ENCODE results near the gene SEC14L2.

Gene SEC14L2

GRCh38 chr22:30423301-30423958 lies 26.6 kb downstream of the SEC14L2 start:
- FAIRE-seq (peak; percentile 56), DNase-seq (ENCODE audit: insufficient read length, low spot score) (no peak)
- TF ChIP-seq POU2F2 (IDR thresholded peaks at IDR 0.05; ENCODE audit: low read depth, low read length) (0 out of 2 replicates have a peak, but pooled peaks have one; percentile 20), PAX5 (IDR thresholded peaks at IDR 0.05; ENCODE audit: insufficient read depth, low read length, severe bottlenecking) (no peak), TAF1 (IDR thresholded peaks at IDR 0.05; ENCODE audit: low read depth, low read length) (no peak; the same call in 1 of the 2 replicates), POLR2A (IDR thresholded peaks at IDR 0.05; ENCODE audit: low read depth, low read length) (peak; percentile 87), SPI1 (IDR thresholded peaks at IDR 0.05; ENCODE audit: low read depth, low read length) (no peak), POLR2AphosphoS5 (IDR thresholded peaks at IDR 0.05; ENCODE audit: low read depth, low read length) (peak; percentile 72; the same call in 1 of the 2 replicates)

- FAIRE-seq (peak; percentile 98), DNase-seq (ENCODE audit: insufficient read length, low spot score) (peak; percentile 91)
- TF ChIP-seq PAX5 (IDR thresholded peaks at IDR 0.05; ENCODE audit: insufficient read depth, low read length, severe bottlenecking), result peak; percentile 29
- TF ChIP-seq TAF1 (IDR thresholded peaks at IDR 0.05; ENCODE audit: low read depth, low read length), result peak; percentile 77
- peak; percentile 57; the same call in 1 of the 2 replicates for TF ChIP-seq POLR2AphosphoS5 (IDR thresholded peaks at IDR 0.05; ENCODE audit: low read depth, low read length)
- TF ChIP-seq SPI1 (IDR thresholded peaks at IDR 0.05; ENCODE audit: low read depth, low read length), result 0 out of 2 replicates have a peak, but pooled peaks have one; percentile 15
- TF ChIP-seq POU2F2 (IDR thresholded peaks at IDR 0.05; ENCODE audit: low read depth, low read length), result 0 out of 2 replicates have a peak, but pooled peaks have one; percentile 8
- TF ChIP-seq POLR2A (IDR thresholded peaks at IDR 0.05; ENCODE audit: low read depth, low read length), result peak; percentile 46; the same call in 1 of the 2 replicates
Observed at GRCh38 chr22:30423959-30424533, 27.2 kb downstream of the SEC14L2 start.

- TF ChIP-seq POLR2A (IDR thresholded peaks at IDR 0.05; ENCODE audit: low read depth, low read length) (no peak), POLR2AphosphoS5 (IDR thresholded peaks at IDR 0.05; ENCODE audit: low read depth, low read length) (no peak)
- FAIRE-seq, result peak; percentile 58
- DNase-seq (ENCODE audit: insufficient read length, low spot score), result no peak
Observed at GRCh38 chr22:30424534-30425326, 27.9 kb downstream of the SEC14L2 start.

- FAIRE-seq, result no peak
- DNase-seq (ENCODE audit: insufficient read length, low spot score), result no peak
- no peak for TF ChIP-seq POU2F2 (IDR thresholded peaks at IDR 0.05; ENCODE audit: low read depth, low read length)
- TF ChIP-seq POLR2A (IDR thresholded peaks at IDR 0.05; ENCODE audit: low read depth, low read length), result no peak
- no peak for TF ChIP-seq TAF1 (IDR thresholded peaks at IDR 0.05; ENCODE audit: low read depth, low read length)
Observed at GRCh38 chr22:30425327-30425615, 28.5 kb downstream of the SEC14L2 start.

GRCh38 chr22:30425616-30426387 lies 29.0 kb downstream of the SEC14L2 start, which contains the start of gene MTFP1:
Gene MTFP1, plus strand, starts transcription at chr22:30425768. Its CDS starts 112 bp downstream, at chr22:30425880.
- DNase-seq (ENCODE audit: insufficient read length, low spot score) (peak; percentile 56), FAIRE-seq (no peak)
- TF ChIP-seq POLR2AphosphoS5 (IDR thresholded peaks at IDR 0.05; ENCODE audit: low read depth, low read length) (no peak), POU2F2 (IDR thresholded peaks at IDR 0.05; ENCODE audit: low read depth, low read length) (0 out of 2 replicates have a peak, but pooled peaks have one; percentile 17), TAF1 (IDR thresholded peaks at IDR 0.05; ENCODE audit: low read depth, low read length) (0 out of 2 replicates have a peak, but pooled peaks have one; percentile 11)

- FAIRE-seq (peak; percentile 96), DNase-seq (ENCODE audit: insufficient read length, low spot score) (peak; percentile 80)
- TF ChIP-seq POLR2A (IDR thresholded peaks at IDR 0.05; ENCODE audit: low read depth, low read length), result no peak
- TF ChIP-seq PAX5 (IDR thresholded peaks at IDR 0.05; ENCODE audit: insufficient read depth, low read length, severe bottlenecking), result no peak
- TF ChIP-seq POLR2AphosphoS5 (IDR thresholded peaks at IDR 0.05; ENCODE audit: low read depth, low read length), result no peak
- no peak for TF ChIP-seq POU2F2 (IDR thresholded peaks at IDR 0.05; ENCODE audit: low read depth, low read length)
- TF ChIP-seq SPI1 (IDR thresholded peaks at IDR 0.05; ENCODE audit: low read depth, low read length), result no peak
- TF ChIP-seq TAF1 (IDR thresholded peaks at IDR 0.05; ENCODE audit: low read depth, low read length), result no peak
Observed at GRCh38 chr22:30426388-30427353, 29.9 kb downstream of the SEC14L2 start.

GRCh38 chr22:30427871-30428270 lies 31.1 kb downstream of the SEC14L2 start:
- no peak for TF ChIP-seq POU2F2 (IDR thresholded peaks at IDR 0.05; ENCODE audit: low read depth, low read length)
- TF ChIP-seq POLR2AphosphoS5 (IDR thresholded peaks at IDR 0.05; ENCODE audit: low read depth, low read length), result no peak
- no peak for TF ChIP-seq SPI1 (IDR thresholded peaks at IDR 0.05; ENCODE audit: low read depth, low read length)
- TF ChIP-seq POLR2A (IDR thresholded peaks at IDR 0.05; ENCODE audit: low read depth, low read length), result no peak
- no peak for TF ChIP-seq PAX5 (IDR thresholded peaks at IDR 0.05; ENCODE audit: insufficient read depth, low read length, severe bottlenecking)
- TF ChIP-seq TAF1 (IDR thresholded peaks at IDR 0.05; ENCODE audit: low read depth, low read length), result no peak
- FAIRE-seq (no peak), DNase-seq (ENCODE audit: insufficient read length, low spot score) (no peak)

GRCh38 chr22:30429887-30430286 lies 33.1 kb downstream of the SEC14L2 start:
- DNase-seq (ENCODE audit: insufficient read length, low spot score), result no peak
- no peak for FAIRE-seq
- TF ChIP-seq PAX5 (IDR thresholded peaks at IDR 0.05; ENCODE audit: insufficient read depth, low read length, severe bottlenecking) (no peak), TAF1 (IDR thresholded peaks at IDR 0.05; ENCODE audit: low read depth, low read length) (no peak), POLR2A (IDR thresholded peaks at IDR 0.05; ENCODE audit: low read depth, low read length) (no peak), POLR2AphosphoS5 (IDR thresholded peaks at IDR 0.05; ENCODE audit: low read depth, low read length) (no peak), POU2F2 (IDR thresholded peaks at IDR 0.05; ENCODE audit: low read depth, low read length) (no peak), SPI1 (IDR thresholded peaks at IDR 0.05; ENCODE audit: low read depth, low read length) (no peak)

All from GM12891 (cell line).